A172 (cell line): ENCODE measurements around the gene ATG7. TPM values are rescaled to one million over a fixed set of nuclear protein-coding genes. Genes with fewer than 3 reads are reported as not detected.

Experiments used
- DNase-seq: peaks from one replicate; pipeline ENCODE4 v3.0.0-alpha.2; 2015; ENCODE audit warnings: low spot score
- total RNA-seq: library from RNA; depleted of rRNA; stranded (reverse); fragments of >200 nt; shearing (Covaris generic); gene quantifications from 2 replicates; pipeline ENCODE4 v1.2.3, GENCODE V29; 2014; rRNA removed

Gene ATG7
- total RNA-seq, result 48.3 and 68.2 TPM in 2 replicates

GRCh38 chr3:11271986-11272904 lies at the start of gene ATG7:
Gene ATG7, plus strand, starts transcription at chr3:11272397. Its CDS starts 26,299 bp downstream, at chr3:11298696.
- DNase-seq, result peak; percentile 95

GRCh38 chr3:11224010-11224409 lies 48.2 kb upstream of the ATG7 start:
- no peak for DNase-seq

GRCh38 chr3:11224870-11225229 lies 47.3 kb upstream of the ATG7 start:
- DNase-seq, result no peak

GRCh38 chr3:11226042-11226370 lies 46.2 kb upstream of the ATG7 start:
- no peak for DNase-seq

- no peak for DNase-seq
Observed at GRCh38 chr3:11228041-11228440, 44.2 kb upstream of the ATG7 start.

- no peak for DNase-seq
Observed at GRCh38 chr3:11230125-11230524, 42.1 kb upstream of the ATG7 start.

- no peak for DNase-seq
Observed at GRCh38 chr3:11230832-11231231, 41.4 kb upstream of the ATG7 start.

GRCh38 chr3:11235385-11235784 lies 36.8 kb upstream of the ATG7 start:
- peak; percentile 67 for DNase-seq

GRCh38 chr3:11236588-11237461 lies 35.4 kb upstream of the ATG7 start:
- peak; percentile 69 for DNase-seq

GRCh38 chr3:11238060-11238459 lies 34.1 kb upstream of the ATG7 start:
- peak; percentile 94 for DNase-seq

GRCh38 chr3:11238880-11239279 lies 33.3 kb upstream of the ATG7 start:
- DNase-seq, result peak; percentile 96

GRCh38 chr3:11239796-11240195 lies 32.4 kb upstream of the ATG7 start:
- no peak for DNase-seq

GRCh38 chr3:11240496-11240895 lies 31.7 kb upstream of the ATG7 start:
- no peak for DNase-seq

- DNase-seq, result peak; percentile 42
Observed at GRCh38 chr3:11244121-11244677, 28.0 kb upstream of the ATG7 start.

GRCh38 chr3:11245276-11245675 lies 26.9 kb upstream of the ATG7 start:
- no peak for DNase-seq

- peak; percentile 42 for DNase-seq
Observed at GRCh38 chr3:11245827-11246662, 26.2 kb upstream of the ATG7 start.

- no peak for DNase-seq
Observed at GRCh38 chr3:11246663-11246970, 25.6 kb upstream of the ATG7 start.

GRCh38 chr3:11247362-11247761 lies 24.8 kb upstream of the ATG7 start:
- DNase-seq, result no peak

- no peak for DNase-seq
Observed at GRCh38 chr3:11248596-11248995, 23.6 kb upstream of the ATG7 start.

- no peak for DNase-seq
Observed at GRCh38 chr3:11250902-11251806, 21.0 kb upstream of the ATG7 start.

- no peak for DNase-seq
Observed at GRCh38 chr3:11251807-11252176, 20.4 kb upstream of the ATG7 start.
